IMR-90 (cell line): ENCODE data around the gene KIAA1614. TPM values are rescaled to one million over a fixed set of nuclear protein-coding genes. Genes with fewer than 3 reads are reported as not detected.

Source experiments
- ATAC-seq: fragments of 200-7000 bp; cut with Tn5 transposase; 2 replicates; pipeline ENCODE4 v1.9.1; 2020; ENCODE audit warnings: low read depth, mild to moderate bottlenecking, moderate library complexity
- BruUV-seq: library from RNA; stranded (reverse); fragments of 400-500 nt; replicated peaks from 2 replicates; lab custom pipeline; 2021; lab: Mats Ljungman, UMichigan
- CTCF ChIA-PET: fragments of 300-600 bp; formaldehyde crosslinking; extraction: SDS; loops from one replicate; lab custom pipeline; 2021; ENCODE audit warnings: antibody characterized with exemption; lab: Yijun Ruan, JAX
- POLR2A ChIA-PET: fragments of 300-600 bp; sonication (Branson Sonifier 250); formaldehyde crosslinking; loops from one replicate; lab custom pipeline; 2022; ENCODE audit warnings: antibody characterized with exemption; ENCODE audit not compliant: unreplicated experiment; lab: Charles Lee
- DNase-seq: peaks from one replicate; pipeline ENCODE4 v3.0.0; 2013
- H2AFZ ChIP-seq: replicated peaks from 2 replicates; pipeline ENCODE3; 2013; ENCODE audit warnings: low read length, mild to moderate bottlenecking; ENCODE audit not compliant: poor library complexity
- H2AK5ac ChIP-seq: 2 replicates; pipeline ENCODE4 v1.6.1; 2013; ENCODE audit warnings: low read depth, low read length, inconsistent platforms
- H2AK9ac ChIP-seq: replicated peaks from 2 replicates; pipeline ENCODE3; 2013; ENCODE audit warnings: mild to moderate bottlenecking, low read depth, low read length, moderate library complexity; ENCODE audit not compliant: poor library complexity
- H2BK120ac ChIP-seq: 2 replicates; pipeline ENCODE4 v1.6.1; 2013; ENCODE audit warnings: low read depth, low read length, inconsistent platforms
- H2BK15ac ChIP-seq: 3 replicates; pipeline ENCODE4 v1.6.1; 2013; ENCODE audit warnings: low read depth, low read length, inconsistent platforms
- H2BK20ac ChIP-seq: 2 replicates; pipeline ENCODE4 v1.6.1; 2013; ENCODE audit warnings: low read depth, mild to moderate bottlenecking, inconsistent platforms, low read length, moderate library complexity
- H2BK5ac ChIP-seq: 2 replicates; pipeline ENCODE4 v1.6.1; 2013; ENCODE audit warnings: mild to moderate bottlenecking, low read depth, low read length, inconsistent platforms; ENCODE audit not compliant: poor library complexity, severe bottlenecking
- H3K14ac ChIP-seq: replicated peaks from 2 replicates; pipeline ENCODE4 v1.6.1; 2013; ENCODE audit warnings: low read depth, low read length, inconsistent platforms
- H3K18ac ChIP-seq: 2 replicates; pipeline ENCODE4 v1.6.1; 2013; ENCODE audit warnings: low read depth, low read length, control low read depth
- H3K23ac ChIP-seq: 2 replicates; pipeline ENCODE4 v1.6.1; 2013; ENCODE audit warnings: low read depth, low read length, inconsistent platforms
- H3K27ac ChIP-seq: 2 replicates; pipeline ENCODE4 v1.5.1; 2013; ENCODE audit warnings: mild to moderate bottlenecking, control low read depth, low read length; ENCODE audit not compliant: insufficient read depth
- H3K27me3 ChIP-seq: 2 replicates; pipeline ENCODE4 v1.6.1; 2013; ENCODE audit warnings: low read length; ENCODE audit not compliant: control insufficient read depth, insufficient read depth
- H3K36me3 ChIP-seq: 2 replicates; pipeline ENCODE4 v1.6.1; 2013; ENCODE audit warnings: low read length, mixed read lengths; ENCODE audit not compliant: control insufficient read depth, insufficient read depth
- H3K4ac ChIP-seq: 2 replicates; pipeline ENCODE4 v1.6.1; 2013; ENCODE audit warnings: low read depth, low read length, inconsistent platforms
- H3K4me1 ChIP-seq: 2 replicates; pipeline ENCODE4 v1.6.1; 2013; ENCODE audit warnings: low read length, mixed read lengths; ENCODE audit not compliant: control insufficient read depth, insufficient read depth
- H3K4me2 ChIP-seq: 2 replicates; pipeline ENCODE4 v1.6.1; 2013; ENCODE audit warnings: low read depth, mild to moderate bottlenecking, control low read depth, low read length, moderate library complexity
- H3K4me3 ChIP-seq: 2 replicates; pipeline ENCODE4 v1.5.1; 2013; ENCODE audit warnings: low read depth, mild to moderate bottlenecking, control low read depth, low read length, moderate library complexity; ENCODE audit not compliant: insufficient read depth
- H3K56ac ChIP-seq: 2 replicates; pipeline ENCODE4 v1.6.1; 2013; ENCODE audit warnings: low read length, inconsistent platforms; ENCODE audit not compliant: insufficient read depth; ENCODE audit errors: extremely low read depth
- H3K79me1 ChIP-seq, 2 experiments: 2 replicates each; pipeline ENCODE4 v1.6.1; 2013; ENCODE audit warnings: low read length in 2 of 2, inconsistent platforms in 1 of 2, low read depth in 1 of 2
- H3K9ac ChIP-seq: 2 replicates; pipeline ENCODE4 v1.6.1; 2013; ENCODE audit warnings: low read depth, low read length, control low read depth
- H3K9me1 ChIP-seq: 2 replicates; pipeline ENCODE4 v1.6.1; 2013; ENCODE audit warnings: low read length, inconsistent platforms; ENCODE audit not compliant: insufficient read depth
- H3K9me3 ChIP-seq: 2 replicates; pipeline ENCODE4 v1.6.1; 2013; ENCODE audit warnings: low read length; ENCODE audit not compliant: control insufficient read depth, insufficient read depth
- H4K20me1 ChIP-seq: 2 replicates; pipeline ENCODE4 v1.6.1; 2013; ENCODE audit warnings: low read length, inconsistent platforms; ENCODE audit not compliant: insufficient read depth
- H4K5ac ChIP-seq: 2 replicates; pipeline ENCODE4 v1.6.1; 2013; ENCODE audit warnings: mild to moderate bottlenecking, low read depth, low read length, control low read depth
- H4K8ac ChIP-seq, 2 experiments: 2 replicates each; pipeline ENCODE4 v1.6.1; 2013; ENCODE audit warnings: low read depth in 2 of 2, low read length in 2 of 2, control low read depth in 1 of 2, inconsistent platforms in 1 of 2
- H4K91ac ChIP-seq: 2 replicates; pipeline ENCODE4 v1.6.1; 2013; ENCODE audit warnings: low read depth, low read length, inconsistent platforms; ENCODE audit not compliant: insufficient read depth
- BHLHE40 ChIP-seq: fragments of 150-350 bp; IDR thresholded peaks from 2 replicates; pipeline ENCODE4 v1.6.1; 2016; ENCODE audit warnings: mild to moderate bottlenecking, low read depth, low read length
- CEBPB ChIP-seq: IDR thresholded peaks from 2 replicates; pipeline ENCODE4 v1.6.1; 2012; ENCODE audit warnings: low read depth, low read length, improper control_type of control experiment
- CHD1 ChIP-seq: IDR thresholded peaks from 2 replicates; pipeline ENCODE4 v1.6.1; 2012; ENCODE audit warnings: low read depth, low read length, improper control_type of control experiment
- CTCF ChIP-seq: conservative IDR thresholded peaks from 2 replicates; pipeline ENCODE4 v1.5.1; 2012; ENCODE audit warnings: mild to moderate bottlenecking, low read depth, low read length, improper control_type of control experiment
- ELK1 ChIP-seq: fragments of 150-350 bp; IDR thresholded peaks from 2 replicates; pipeline ENCODE4 v1.6.1; 2016; ENCODE audit warnings: low read depth, mild to moderate bottlenecking, low read length, moderate library complexity, borderline replicate concordance
- FOS ChIP-seq: fragments of 150-350 bp; IDR thresholded peaks from 2 replicates; pipeline ENCODE4 v1.6.1; 2016; ENCODE audit warnings: low read depth, low read length
- MAFK ChIP-seq: IDR thresholded peaks from 2 replicates; pipeline ENCODE4 v1.6.1; 2012; ENCODE audit warnings: low read depth, low read length, improper control_type of control experiment
- MAZ ChIP-seq: IDR thresholded peaks from 2 replicates; pipeline ENCODE4 v1.6.1; 2012; ENCODE audit warnings: low read depth, mild to moderate bottlenecking, low read length, improper control_type of control experiment, moderate library complexity, borderline replicate concordance
- MXI1 ChIP-seq: IDR thresholded peaks from 2 replicates; pipeline ENCODE4 v1.6.1; 2012; ENCODE audit warnings: low read depth, mild to moderate bottlenecking, low read length, moderate library complexity, borderline replicate concordance
- NFE2L2 ChIP-seq: fragments of 150-350 bp; IDR thresholded peaks from 2 replicates; pipeline ENCODE4 v1.6.1; 2016; ENCODE audit warnings: low read depth, mild to moderate bottlenecking, low read length
- POLR2A ChIP-seq: IDR thresholded peaks from 2 replicates; pipeline ENCODE4 v1.6.1; 2012; ENCODE audit warnings: mild to moderate bottlenecking, low read depth, low read length
- RAD21 ChIP-seq: IDR thresholded peaks from 2 replicates; pipeline ENCODE4 v1.6.1; 2012; ENCODE audit warnings: low read length, improper control_type of control experiment
- RCOR1 ChIP-seq: IDR thresholded peaks from 2 replicates; pipeline ENCODE4 v1.6.1; 2012; ENCODE audit warnings: mild to moderate bottlenecking, low read length, improper control_type of control experiment; ENCODE audit not compliant: insufficient replicate concordance
- RFX5 ChIP-seq: IDR thresholded peaks from 2 replicates; pipeline ENCODE4 v1.8.0; 2012; ENCODE audit warnings: low read depth, mild to moderate bottlenecking, low read length, moderate library complexity
- SMC3 ChIP-seq: fragments of 150-350 bp; IDR thresholded peaks from 2 replicates; pipeline ENCODE4 v1.6.1; 2016; ENCODE audit warnings: low read depth, mild to moderate bottlenecking, antibody characterized with exemption, low read length, moderate library complexity
- USF2 ChIP-seq: fragments of 150-350 bp; IDR thresholded peaks from 2 replicates; pipeline ENCODE4 v1.6.1; 2017; ENCODE audit warnings: mild to moderate bottlenecking, antibody characterized with exemption, low read length, low read depth
- WGBS, 2 experiments: methylation state at CpG; one replicate each; pipeline versions ENCODE4 v1.1.5 to v1.1.7; 2013; ENCODE audit warnings: missing lambda C conversion rate in 2 of 2; ENCODE audit not compliant: insufficient read length in 1 of 2; ENCODE audit errors: extremely low coverage in 2 of 2; 5-methylcytosine and 5-hydroxymethylcytosine counted together
- dilution Hi-C: fragments of 300-500 bp; cut with HindIII; formaldehyde crosslinking; loops from one replicate; pipeline ENCODE4 v1.14.3; 2018; ENCODE audit warnings: low sequenced_read_pairs; ENCODE audit not compliant: unreplicated experiment
- in situ Hi-C: fragments of 300-500 bp; cut with MboI; formaldehyde crosslinking; loops from 3 replicates; pipeline ENCODE4 v1.14.3; 2019; ENCODE audit warnings: low sequenced_read_pairs, inconsistent platforms, mixed read lengths
- intact Hi-C: fragments of 100-400 bp; cut with micrococcal nuclease; formaldehyde crosslinking; loops from 2 replicates; pipeline ENCODE4 v1.10.0; 2022
- polyA plus RNA-seq, 3 experiments: library from polyadenylated mRNA; depleted of rRNA; stranded (reverse); fragments of >200 nt; gene quantifications; 2 replicates each; pipeline ENCODE4 v1.2.3, GENCODE V29; 2012; ENCODE audit warnings: low replicate concordance in 1 of 3
- total RNA-seq: library from RNA; depleted of rRNA; stranded (reverse); fragments of >200 nt; gene quantifications from 2 replicates; pipeline ENCODE4 v1.2.3, GENCODE V29; 2012

KIAA1614 gene
- total and polyA plus RNA-seq, 2 of the 4 experiments (the other 2 are of a cell fraction) = 1.8 to 3.5 TPM

- H3K4me2 ChIP-seq = no peak overlapping the region
- intact Hi-C loops = no loop called here
- no peak overlapping the region for H4K5ac ChIP-seq
- H3K27me3 ChIP-seq = no peaks in the 10 kb centered on the region
- no peak overlapping the region for H2BK20ac ChIP-seq
- dilution Hi-C loops = no loop called here
- H3K23ac ChIP-seq = no peak overlapping the region
- H3K9ac ChIP-seq = no peak overlapping the region
- no peak overlapping the region for H2BK5ac ChIP-seq
- H2BK15ac ChIP-seq = no peak overlapping the region
- no TSS peak for BruUV-seq
- no peak overlapping the region for H2AK9ac ChIP-seq
- H2BK120ac ChIP-seq = no peak overlapping the region
- H3K14ac ChIP-seq = no peak overlapping the region
- in situ Hi-C loops = no loop called here
- H3K18ac ChIP-seq = no peak overlapping the region
- TF ChIP-seq BHLHE40 = no peak
- TF ChIP-seq NFE2L2 = no peak
- TF ChIP-seq SMC3 = no peak
- no peak for TF ChIP-seq MXI1
- TF ChIP-seq RCOR1 = no peak
- TF ChIP-seq CTCF = no peak
- no peak for TF ChIP-seq MAFK
- no peak for TF ChIP-seq POLR2A
- no peak for TF ChIP-seq USF2
- no peak for TF ChIP-seq RAD21
- TF ChIP-seq CEBPB = no peak
- no peak for TF ChIP-seq ELK1
- no peak for TF ChIP-seq MAZ
- no peak for TF ChIP-seq RFX5
- no peak for TF ChIP-seq CHD1
- TF ChIP-seq FOS = no peak
- H4K91ac ChIP-seq = no peak overlapping the region
- H3K79me1 ChIP-seq = peaks cover 34 to 64% of the 10 kb centered on the region in 2 experiments
- ATAC-seq (no peak), DNase-seq (no peak)
- H3K4me3 ChIP-seq = no peak overlapping the region
- H4K20me1 ChIP-seq = peaks cover 4% of the 10 kb centered on the region; the same call in 1 of the 2 replicates
- H2AFZ ChIP-seq = no peak overlapping the region
- no peak overlapping the region for H2AK5ac ChIP-seq
- H3K9me1 ChIP-seq = peaks cover 14% of the 10 kb centered on the region
- no peak overlapping the region for H4K8ac ChIP-seq
- H3K56ac ChIP-seq = no peak overlapping the region
- H3K9me3 ChIP-seq = no peaks in the 10 kb centered on the region
- WGBS, 2 experiments = 71% methylated on average over 2 of the region's 4 CpGs; no CpG with 5 or more reads in 1 of the 2 experiments
- POLR2A ChIA-PET = no interaction called here
- H3K4me1 ChIP-seq = peaks cover 3% of the 10 kb centered on the region
- H3K4ac ChIP-seq = no peak overlapping the region
- no peak overlapping the region for H3K27ac ChIP-seq
- CTCF ChIA-PET = no interaction called here
- peaks cover 35% of the 10 kb centered on the region for H3K36me3 ChIP-seq
Observed at GRCh38 chr1:180973369-180973768, 60.7 kb downstream of the KIAA1614 start.
